SK-N-SH (cell line): ENCODE results near the gene PPM1A. TPM values are rescaled to one million over a fixed set of nuclear protein-coding genes. Genes with fewer than 3 reads are reported as not detected.

Experiments used
- CTCF ChIA-PET: fragments of 300-600, 350-600 bp; formaldehyde crosslinking; extraction: SDS; loops from one replicate; lab custom pipeline; 2021; lab: Yijun Ruan, JAX
- POLR2A ChIA-PET: fragments of 350-600 bp; sonication (Branson Sonifier 250); formaldehyde crosslinking; extraction: SDS; loops from one replicate; lab custom pipeline; 2020; ENCODE audit warnings: antibody characterized with exemption, inconsistent platforms; lab: Yijun Ruan, JAX
- DNase-seq: peaks from one replicate; pipeline ENCODE4 v3.0.0; 2012
- H2AFZ ChIP-seq: fragments of 200-600 bp; sonication (generic); 2 replicates; pipeline ENCODE4 v1.8.1; 2016; ENCODE audit warnings: antibody characterized with exemption, mild to moderate bottlenecking, low read depth
- H3F3A ChIP-seq: fragments of 200-600 bp; sonication (generic); replicated peaks from 2 replicates; pipeline ENCODE3; 2016; ENCODE audit warnings: antibody characterized with exemption, mild to moderate bottlenecking; ENCODE audit not compliant: insufficient read depth
- H3K27ac ChIP-seq, 2 experiments: fragments of 200-500 bp in 1 of 2; fragments of 200-600 bp in 1 of 2; sonication (Bioruptor generic) in 1 of 2; sonication (generic), shearing (Covaris generic) in 1 of 2; 2 replicates each; pipeline versions ENCODE4 v1.5.1 to v1.6.1; 2014 to 2016; ENCODE audit warnings: low read depth in 2 of 2, inconsistent platforms in 1 of 2, low read length in 1 of 2, mild to moderate bottlenecking in 1 of 2, mixed read lengths in 1 of 2
- H3K27me3 ChIP-seq: fragments of 200-600 bp; sonication (generic), shearing (Covaris generic); 2 replicates; pipeline ENCODE4 v1.6.1; 2016; ENCODE audit warnings: mixed run types; ENCODE audit not compliant: insufficient read depth
- H3K36me3 ChIP-seq, 2 experiments: fragments of 200-500 bp in 1 of 2; fragments of 200-600 bp in 1 of 2; sonication (Bioruptor generic) in 1 of 2; sonication (generic) in 1 of 2; replicated peaks in 1 of 2; 2 replicates each; pipeline versions ENCODE3 to v1.5.1; 2014 to 2016; ENCODE audit warnings: low read length in 1 of 2, mild to moderate bottlenecking in 1 of 2; ENCODE audit not compliant: insufficient read depth in 2 of 2, control insufficient read depth in 1 of 2
- H3K4me1 ChIP-seq, 2 experiments: fragments of 200-500 bp in 1 of 2; fragments of 200-600 bp in 1 of 2; sonication (Bioruptor generic) in 1 of 2; sonication (generic), shearing (Covaris generic) in 1 of 2; 2 replicates each; pipeline versions ENCODE4 v1.5.1 to v1.6.1; 2014 to 2016; ENCODE audit warnings: low read depth in 1 of 2, low read length in 1 of 2, mixed run types in 1 of 2; ENCODE audit not compliant: insufficient read depth in 2 of 2, control insufficient read depth in 1 of 2
- H3K4me2 ChIP-seq: fragments of 200-600 bp; sonication (generic), shearing (Covaris generic); 2 replicates; pipeline ENCODE4 v1.6.1; 2017; ENCODE audit warnings: mixed run types
- H3K4me3 ChIP-seq, 2 experiments: fragments of 200-500 bp in 1 of 2; fragments of 200-600 bp in 1 of 2; sonication (Bioruptor generic) in 1 of 2; sonication (generic), shearing (Covaris generic) in 1 of 2; 2 replicates each; pipeline versions ENCODE4 v1.5.1 to v1.8.1; 2014 to 2016; ENCODE audit warnings: low read depth in 2 of 2, inconsistent platforms in 1 of 2, low read length in 1 of 2, mild to moderate bottlenecking in 1 of 2, mixed read lengths in 1 of 2, moderate library complexity in 1 of 2
- H3K79me2 ChIP-seq: fragments of 200-600 bp; sonication (generic); 2 replicates; pipeline ENCODE4 v1.8.1; 2017; ENCODE audit warnings: mild to moderate bottlenecking; ENCODE audit not compliant: insufficient read depth
- H3K9ac ChIP-seq: fragments of 200-600 bp; sonication (generic); 2 replicates; pipeline ENCODE4 v1.6.1; 2017; ENCODE audit warnings: mixed run types
- H3K9me2 ChIP-seq: fragments of 200-600 bp; sonication (generic); 2 replicates; pipeline ENCODE4 v1.6.1; 2017; ENCODE audit warnings: mixed run types
- H3K9me3 ChIP-seq: fragments of 200-600 bp; sonication (generic); 2 replicates; pipeline ENCODE4 v1.6.1; 2017; ENCODE audit warnings: mixed run types, mild to moderate bottlenecking, moderate library complexity
- H4K20me1 ChIP-seq: fragments of 200-600 bp; sonication (generic); 2 replicates; pipeline ENCODE4 v1.6.1; 2017; ENCODE audit warnings: mild to moderate bottlenecking, mixed run types; ENCODE audit not compliant: insufficient read depth
- EP300 ChIP-seq, 2 experiments: IDR thresholded peaks; 2 replicates each; pipeline versions ENCODE4 v1.4.0 to v1.6.1; 2012; ENCODE audit warnings: borderline replicate concordance in 1 of 2, low read depth in 1 of 2, low read length in 1 of 2
- EZH2phosphoT487 ChIP-seq: fragments of 200-600 bp; sonication (generic); IDR thresholded peaks from 2 replicates; pipeline ENCODE4 v1.6.1; 2017; ENCODE audit warnings: low read depth, mixed run types, mild to moderate bottlenecking, antibody characterized with exemption, moderate library complexity, borderline replicate concordance
- FOSL2 ChIP-seq: IDR thresholded peaks from 2 replicates; pipeline ENCODE4 v1.4.0; 2012; ENCODE audit warnings: low read depth, mild to moderate bottlenecking, moderate library complexity, borderline replicate concordance
- FOXJ3 ChIP-seq: sonication (generic); formaldehyde crosslinking; IDR thresholded peaks from 2 replicates; pipeline ENCODE4 v1.5.1; 2020; ENCODE audit warnings: mild to moderate bottlenecking, missing genetic modification reagents
- GABPA ChIP-seq: IDR thresholded peaks from 2 replicates; pipeline ENCODE4 v1.4.0; 2012; ENCODE audit warnings: low read depth, mild to moderate bottlenecking
- GATA2 ChIP-seq: sonication (generic); formaldehyde crosslinking; IDR thresholded peaks from 2 replicates; pipeline ENCODE4 v1.5.0; 2020; ENCODE audit warnings: mild to moderate bottlenecking, missing genetic modification reagents
- MXI1 ChIP-seq: IDR thresholded peaks from 2 replicates; pipeline ENCODE4 v1.6.1; 2012; ENCODE audit warnings: mild to moderate bottlenecking, low read depth, low read length, improper control_type of control experiment
- PBX3 ChIP-seq: IDR thresholded peaks from 2 replicates; pipeline ENCODE4; 2012
- POLR2AphosphoS5 ChIP-seq: IDR thresholded peaks from 2 replicates; pipeline ENCODE4 v1.6.1; 2012; ENCODE audit warnings: low read depth, low read length
- REST ChIP-seq: IDR thresholded peaks from 2 replicates; pipeline ENCODE4 v1.6.1; 2012; ENCODE audit warnings: mild to moderate bottlenecking, low read depth, low read length, moderate library complexity
- RFX5 ChIP-seq: IDR thresholded peaks from 2 replicates; pipeline ENCODE4 v1.6.1; 2012; ENCODE audit warnings: mild to moderate bottlenecking, improper control_type of control experiment, low read length
- USF1 ChIP-seq: IDR thresholded peaks from 2 replicates; pipeline ENCODE4 v1.4.0; 2012; ENCODE audit warnings: low read depth, borderline replicate concordance
- WGBS: methylation state at CpG from one replicate; pipeline ENCODE4 v1.1.6; 2017; ENCODE audit warnings: low lambda C conversion rate; 5-methylcytosine and 5-hydroxymethylcytosine counted together
- polyA plus RNA-seq, 3 experiments: library from polyadenylated mRNA; depleted of rRNA; stranded (reverse); fragments of >200 nt; gene quantifications; 2 replicates each; pipeline ENCODE4 v1.2.3, GENCODE V29; 2012

The PPM1A gene
- polyA plus RNA-seq, 1 of the 3 experiments (the other 2 are of a cell fraction): 12.3 TPM

DNA sequence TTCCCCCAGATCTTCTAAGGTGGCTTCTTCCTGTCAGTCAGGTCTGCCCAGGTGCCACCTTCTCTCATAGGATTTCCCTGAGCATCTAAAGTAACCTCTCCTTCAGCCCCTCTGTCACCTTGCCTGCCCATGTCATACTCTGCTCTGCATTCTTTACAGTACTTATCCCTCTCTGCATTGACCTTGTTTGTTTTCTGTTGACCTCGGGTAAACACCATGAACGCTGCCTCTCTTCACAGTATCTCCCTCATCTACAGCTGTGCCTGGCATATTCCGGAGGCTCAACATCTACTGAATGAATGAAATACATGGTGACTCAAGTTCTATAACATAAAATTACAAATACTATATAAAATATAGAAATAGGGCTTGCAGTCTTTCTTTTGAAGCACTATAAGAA, 10.1 kb upstream of the PPM1A start:
- no peak for DNase-seq
- Histone ChIP-seq H3F3A (no peaks in the 10 kb centered on the region), H4K20me1 (no peaks in the 10 kb centered on the region), H3K4me2 (no peak overlapping the region), H3K4me1 (no peaks in the 10 kb centered on the region; a peak in 1 of 4 replicates), H2AFZ (no peak overlapping the region), H3K9me3 (no peaks in the 10 kb centered on the region), H3K36me3 (no peaks in the 10 kb centered on the region), H3K9me2 (no peaks in the 10 kb centered on the region), H3K27ac (no peak overlapping the region), H3K4me3 (no peak overlapping the region), H3K27me3 (no peaks in the 10 kb centered on the region), H3K79me2 (no peaks in the 10 kb centered on the region), H3K9ac (no peak overlapping the region)
- TF ChIP-seq REST (no peak), EP300 (IDR thresholded peaks at IDR 0.05; ENCODE audit: borderline replicate concordance in 1 of 2, low read depth in 1 of 2, low read length in 1 of 2) (no peak), FOSL2 (no peak), USF1 (no peak), RFX5 (no peak), PBX3 (no peak), GATA2 (CRISPR knock-in tag) (no peak), GABPA (no peak), FOXJ3 (CRISPR knock-in tag) (no peak), EZH2phosphoT487 (no peak), MXI1 (no peak), POLR2AphosphoS5 (no peak)
- CTCF ChIA-PET: interaction anchor here (1.4 kb wide), 1 partner anchor 30 kb away, joined by 3 read pairs; no protein-coding TSS in a partner anchor
- POLR2A ChIA-PET: no interaction called here
- 78% methylated on average over 3 of the region's 3 CpGs for WGBS
